Fibroblast of lung (primary cell): ENCODE data around the gene STAT4.

Experiments
- EZH2 ChIP-seq: IDR thresholded peaks from 2 replicates; pipeline ENCODE4 v1.5.1; 2012; ENCODE audit warnings: low read length, control low read depth, mild to moderate bottlenecking; ENCODE audit errors: missing control alignments
- TF ChIP-seq, protein P1 (sequence below), 2 donors: IDR thresholded peaks in 1 of 2; conservative IDR thresholded peaks in 1 of 2; 1 replicate in 1 of 2; 2 replicates in 1 of 2; pipeline ENCODE4 v1.5.1; 2011 to 2012; ENCODE audit warnings: low read length in 2 of 2, control low read depth in 1 of 2, inconsistent platforms in 1 of 2, low read depth in 1 of 2, mild to moderate bottlenecking in 1 of 2

- TF ChIP-seq, protein P1, sequence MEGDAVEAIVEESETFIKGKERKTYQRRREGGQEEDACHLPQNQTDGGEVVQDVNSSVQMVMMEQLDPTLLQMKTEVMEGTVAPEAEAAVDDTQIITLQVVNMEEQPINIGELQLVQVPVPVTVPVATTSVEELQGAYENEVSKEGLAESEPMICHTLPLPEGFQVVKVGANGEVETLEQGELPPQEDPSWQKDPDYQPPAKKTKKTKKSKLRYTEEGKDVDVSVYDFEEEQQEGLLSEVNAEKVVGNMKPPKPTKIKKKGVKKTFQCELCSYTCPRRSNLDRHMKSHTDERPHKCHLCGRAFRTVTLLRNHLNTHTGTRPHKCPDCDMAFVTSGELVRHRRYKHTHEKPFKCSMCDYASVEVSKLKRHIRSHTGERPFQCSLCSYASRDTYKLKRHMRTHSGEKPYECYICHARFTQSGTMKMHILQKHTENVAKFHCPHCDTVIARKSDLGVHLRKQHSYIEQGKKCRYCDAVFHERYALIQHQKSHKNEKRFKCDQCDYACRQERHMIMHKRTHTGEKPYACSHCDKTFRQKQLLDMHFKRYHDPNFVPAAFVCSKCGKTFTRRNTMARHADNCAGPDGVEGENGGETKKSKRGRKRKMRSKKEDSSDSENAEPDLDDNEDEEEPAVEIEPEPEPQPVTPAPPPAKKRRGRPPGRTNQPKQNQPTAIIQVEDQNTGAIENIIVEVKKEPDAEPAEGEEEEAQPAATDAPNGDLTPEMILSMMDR (conservative IDR thresholded peaks at IDR 0.05 in 1 of 2, IDR thresholded peaks at IDR 0.05 in 1 of 2; ENCODE audit: low read depth in 1 of 2, low read length in 2 of 2): no peak
- no peak for TF ChIP-seq EZH2
Measured at GRCh38 chr2:191037351-191037750, 113.4 kb downstream of the STAT4 start.
